Inflammatory macrophage (primary cell): ENCODE results near the gene SMARCA4.

Experiments
- DNase-seq, 2 donors: peaks; one replicate each; pipeline ENCODE4 v3.0.0-alpha.2; 2020 to 2022

Gene SMARCA4

DNA sequence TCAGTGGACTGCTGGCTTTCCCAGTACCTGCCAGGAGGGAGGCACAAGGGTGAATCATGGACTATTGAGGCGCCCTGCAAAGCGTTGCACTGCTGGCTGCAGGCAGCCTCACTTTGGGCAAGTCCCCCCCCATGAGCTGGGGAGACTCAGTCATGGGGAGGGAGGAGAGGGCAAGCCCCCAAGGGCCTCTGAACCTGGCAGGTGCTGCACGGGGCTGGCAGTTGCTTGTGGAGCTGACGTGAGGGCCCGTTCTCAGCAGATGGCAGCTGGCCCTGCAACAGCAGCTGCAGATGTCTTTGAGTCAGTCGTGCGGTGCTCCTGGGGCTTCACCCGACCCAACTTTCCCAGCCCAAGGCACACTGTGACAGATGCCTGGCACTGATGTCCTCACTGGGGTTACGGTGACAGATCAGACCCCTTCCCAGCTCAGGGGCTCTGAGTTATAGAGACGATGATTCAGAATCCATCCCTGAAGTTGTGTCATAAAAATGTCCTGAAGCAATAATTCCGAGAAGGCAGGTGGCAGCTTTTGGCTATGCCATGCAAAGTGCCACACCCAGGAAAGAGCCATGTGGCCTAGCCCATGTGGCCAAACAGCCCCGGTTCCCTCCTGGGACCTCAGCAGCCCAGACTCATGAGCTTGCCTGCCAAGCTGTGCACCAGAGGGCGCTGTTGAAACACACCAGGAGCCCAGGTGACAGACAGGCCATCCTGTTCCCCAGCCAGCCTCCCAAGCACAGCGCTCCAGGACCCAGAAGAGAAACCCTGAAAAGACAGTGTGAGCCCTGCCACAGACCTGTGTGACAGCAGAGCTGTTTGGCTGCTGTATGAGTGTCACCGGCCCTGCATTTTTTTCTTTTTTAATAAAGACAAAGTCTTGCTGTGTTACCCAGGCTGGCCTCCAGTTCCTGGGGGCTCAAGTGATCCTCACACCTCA is 74.9 kb downstream of the SMARCA4 start:
- DNase-seq = peak; percentile 87 to 88

DNA sequence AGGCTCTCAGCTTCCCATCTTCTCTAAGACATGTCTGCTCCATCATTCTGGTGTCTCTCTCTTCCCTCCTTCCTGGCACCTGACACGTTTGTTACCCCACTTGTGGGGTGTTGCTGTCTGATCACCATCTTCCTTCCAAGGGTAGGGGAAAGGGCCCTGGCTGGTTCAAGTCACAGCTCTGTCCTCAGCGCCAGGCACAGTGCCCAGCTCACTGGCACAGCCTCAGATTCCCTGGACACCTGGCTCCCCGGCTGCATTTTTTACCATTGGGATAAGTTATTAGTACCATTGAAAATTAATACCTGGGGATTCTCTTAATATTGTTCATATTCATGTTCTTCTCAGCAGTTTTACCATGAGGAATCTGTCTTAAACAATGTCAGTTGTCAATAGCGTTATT is 77.7 kb downstream of the SMARCA4 start:
- DNase-seq = no peak

DNA sequence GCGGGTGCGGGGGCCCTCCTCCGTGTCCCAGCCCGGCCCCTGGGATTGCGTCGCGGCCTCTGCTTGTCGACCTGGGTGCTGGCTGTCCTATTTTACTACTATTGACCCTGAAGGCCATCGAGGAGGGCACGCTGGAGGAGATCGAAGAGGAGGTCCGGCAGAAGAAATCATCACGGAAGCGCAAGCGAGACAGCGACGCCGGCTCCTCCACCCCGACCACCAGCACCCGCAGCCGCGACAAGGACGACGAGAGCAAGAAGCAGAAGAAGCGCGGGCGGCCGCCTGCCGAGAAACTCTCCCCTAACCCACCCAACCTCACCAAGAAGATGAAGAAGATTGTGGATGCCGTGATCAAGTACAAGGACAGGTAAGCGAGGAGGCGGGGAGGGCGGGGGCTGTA is 80.4 kb downstream of the SMARCA4 start:
- DNase-seq = no peak

DNA sequence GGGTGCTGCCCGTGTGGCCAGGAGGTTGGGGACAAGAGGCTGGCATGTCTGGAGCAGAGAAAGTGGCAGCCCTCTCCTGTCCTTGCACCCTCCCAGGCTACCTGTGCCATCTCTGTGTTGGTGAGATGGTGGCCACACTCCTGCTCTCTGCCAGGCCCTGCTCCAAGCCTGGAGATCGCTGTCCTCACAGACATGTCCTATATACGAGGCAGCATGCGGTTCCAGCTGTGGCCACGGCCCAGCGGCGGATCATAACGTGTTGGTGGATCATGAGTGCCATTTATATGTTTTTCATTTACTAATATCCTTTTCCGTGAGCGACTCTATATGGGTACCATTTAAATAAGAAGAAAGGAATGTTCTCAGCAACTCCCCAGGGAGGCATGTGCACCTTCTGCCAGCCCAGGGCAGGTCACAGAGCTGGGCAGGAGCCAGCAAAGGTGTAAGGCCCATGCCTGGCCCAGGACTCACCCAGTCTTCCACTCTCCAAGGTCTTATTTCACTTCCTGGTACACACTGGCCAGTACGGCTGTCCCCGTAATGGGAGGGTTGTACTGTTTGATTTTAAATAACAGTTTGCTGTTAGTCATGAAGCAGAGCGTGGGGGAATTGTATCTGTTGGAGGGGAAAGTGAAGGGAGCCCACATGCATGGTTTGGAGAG is 81.3 kb downstream of the SMARCA4 start:
- DNase-seq = no peak

- DNase-seq = no peak
Observed at GRCh38 chr19:11044431-11044830, 83.6 kb downstream of the SMARCA4 start.

DNA sequence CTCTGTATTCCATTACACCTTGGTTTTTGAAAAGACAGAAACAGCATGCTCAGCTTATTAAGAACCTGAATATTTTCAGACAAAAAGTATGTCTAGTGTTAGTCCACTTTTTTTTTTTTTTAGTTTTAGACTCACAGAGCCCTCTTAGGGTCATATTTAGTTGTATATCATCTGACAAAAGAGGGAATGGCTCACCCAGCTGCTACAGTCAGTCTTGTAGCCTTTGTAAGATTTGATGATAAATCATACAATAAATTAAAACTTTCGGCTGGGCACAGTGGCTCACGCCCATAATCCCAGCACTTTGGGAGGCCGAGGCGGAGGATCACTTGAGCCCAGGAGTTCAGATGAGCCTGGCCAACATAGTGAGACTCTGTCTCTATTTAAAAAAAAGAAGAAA is 84.7 kb downstream of the SMARCA4 start:
- DNase-seq = no peak

GRCh38 chr19:11046605-11047354 is 86.0 kb downstream of the SMARCA4 start:
- no peak for DNase-seq

DNA sequence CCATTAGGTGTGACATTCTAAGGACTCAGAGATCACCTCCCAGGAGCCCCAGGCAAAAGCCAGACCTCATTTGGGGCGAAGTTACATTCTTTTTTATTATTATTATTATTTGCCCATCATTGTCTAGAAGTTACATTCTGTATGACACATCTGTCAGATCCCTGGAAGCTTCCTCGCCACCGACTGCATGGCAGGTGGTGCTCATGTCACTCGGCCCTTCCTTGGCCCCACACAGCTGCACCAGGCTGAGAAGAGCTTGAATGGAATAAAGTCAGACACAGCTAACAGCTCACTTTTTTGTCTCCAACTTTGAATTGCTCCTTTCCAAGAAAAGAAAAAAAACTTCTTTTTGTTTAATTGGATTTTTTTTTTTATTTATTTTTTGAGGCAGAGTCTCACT is 87.0 kb downstream of the SMARCA4 start:
- DNase-seq = no peak

DNA sequence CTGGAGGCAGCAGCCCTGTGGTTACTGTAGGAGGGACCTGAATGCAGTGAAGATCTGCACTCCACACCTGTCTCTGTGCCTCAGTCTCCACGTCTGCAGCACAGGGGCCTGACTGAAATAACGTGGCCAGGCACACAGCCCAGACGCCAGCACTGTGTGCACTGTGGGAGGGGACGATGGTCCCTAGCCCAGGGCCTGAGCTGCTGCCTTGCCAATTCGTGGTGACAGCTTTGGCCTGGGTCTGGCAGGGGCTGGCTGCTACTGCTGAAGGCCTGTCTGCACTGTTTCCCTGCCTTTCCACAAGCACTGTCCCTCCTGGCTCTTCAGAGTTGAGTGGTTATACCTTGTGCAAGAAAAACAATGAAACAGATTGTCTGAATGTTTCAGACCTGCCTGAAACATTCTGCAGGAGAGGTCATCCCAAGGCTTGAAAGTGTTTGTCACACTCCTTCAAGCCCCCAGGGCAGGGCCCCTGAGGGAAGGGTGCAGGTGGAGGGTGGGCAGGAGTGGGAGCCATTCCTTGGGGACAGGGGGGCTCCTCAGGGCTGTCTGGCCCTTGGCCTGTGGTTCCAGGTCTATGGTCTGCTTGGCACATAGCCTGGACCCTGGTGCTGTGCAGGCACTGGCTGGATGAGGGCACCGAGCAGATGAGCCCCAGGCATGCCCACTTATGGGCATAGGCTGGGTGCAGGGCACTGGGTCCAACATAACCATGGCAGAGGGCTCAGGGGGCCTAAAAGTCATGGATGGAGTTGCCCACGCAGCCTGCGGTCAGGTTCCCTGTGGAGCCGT is 89.7 kb downstream of the SMARCA4 start:
- DNase-seq = no peak

DNA sequence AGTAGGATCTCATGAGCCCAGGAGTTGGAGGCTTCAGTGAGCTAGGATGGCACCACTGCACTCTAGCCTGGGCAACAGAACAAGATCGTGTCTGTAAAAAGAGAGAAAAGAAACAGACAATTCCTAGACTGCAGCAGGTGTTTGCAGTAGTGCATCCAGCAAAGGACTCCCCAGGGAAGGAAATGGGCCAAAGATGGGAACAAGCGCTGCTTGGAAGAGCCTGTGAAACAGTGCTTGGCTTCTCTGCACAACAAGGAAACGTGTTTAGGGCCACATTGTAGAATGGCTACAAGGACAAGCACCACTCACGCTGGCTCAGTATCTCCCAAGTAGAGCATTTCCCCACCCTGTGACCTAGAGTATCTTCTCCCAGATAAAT is 93.0 kb downstream of the SMARCA4 start:
- no peak for DNase-seq

- no peak for DNase-seq
Observed at GRCh38 chr19:11054200-11054599, 93.4 kb downstream of the SMARCA4 start.

DNA sequence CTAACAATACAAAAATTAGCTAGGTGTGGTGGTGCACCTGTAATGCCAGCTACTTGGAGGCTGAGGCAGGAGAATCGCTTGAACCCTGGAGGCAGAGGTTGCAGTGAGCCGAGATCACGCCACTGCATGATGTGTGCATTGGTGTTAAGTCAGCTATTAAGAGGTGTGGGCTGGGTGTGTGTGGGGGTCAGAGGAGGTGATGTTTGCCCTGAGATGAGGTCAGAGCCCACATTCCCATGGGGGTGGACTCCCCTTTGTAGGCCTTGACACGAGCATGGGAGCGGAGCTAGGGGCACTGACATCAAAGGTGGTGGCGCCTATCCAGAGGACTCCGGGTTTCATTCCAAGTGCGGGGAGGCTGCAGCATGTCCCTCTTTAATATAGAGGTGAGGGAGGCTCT is 93.8 kb downstream of the SMARCA4 start:
- no peak for DNase-seq

- no peak for DNase-seq
Observed at GRCh38 chr19:11058246-11059030, 97.6 kb downstream of the SMARCA4 start.

DNA sequence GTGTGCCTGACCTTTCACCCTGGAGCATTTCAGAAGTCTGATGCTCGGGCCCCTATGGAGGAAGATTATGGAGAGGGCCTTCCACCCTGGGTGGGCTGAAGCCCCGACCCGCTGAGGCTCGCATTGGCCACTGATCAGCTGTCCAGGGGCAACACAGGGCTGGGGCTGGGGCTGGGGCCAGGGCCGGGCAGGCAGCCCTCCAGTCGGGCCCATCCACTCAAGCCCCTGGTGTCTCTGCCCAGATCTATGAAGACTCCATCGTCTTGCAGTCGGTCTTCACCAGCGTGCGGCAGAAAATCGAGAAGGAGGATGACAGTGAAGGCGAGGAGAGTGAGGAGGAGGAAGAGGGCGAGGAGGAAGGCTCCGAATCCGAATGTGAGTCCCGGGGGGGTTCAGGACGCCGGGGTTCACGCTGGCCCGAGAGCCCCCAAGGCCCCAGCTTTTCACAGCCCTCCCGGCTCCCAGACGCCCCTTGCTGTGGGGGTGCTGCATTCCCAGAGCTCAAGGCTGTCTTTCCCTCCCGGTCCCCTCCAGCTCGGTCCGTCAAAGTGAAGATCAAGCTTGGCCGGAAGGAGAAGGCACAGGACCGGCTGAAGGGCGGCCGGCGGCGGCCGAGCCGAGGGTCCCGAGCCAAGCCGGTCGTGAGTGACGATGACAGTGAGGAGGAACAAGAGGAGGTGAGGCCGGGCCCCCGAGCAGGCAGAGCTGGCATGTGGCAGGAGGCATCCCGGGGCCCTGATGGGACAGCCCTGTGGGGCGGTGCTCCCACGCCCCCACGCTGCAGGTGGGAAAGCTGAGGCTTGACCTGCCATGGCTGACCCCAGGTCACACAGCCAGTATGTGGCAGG is 98.9 kb downstream of the SMARCA4 start:
- no peak for DNase-seq

DNA sequence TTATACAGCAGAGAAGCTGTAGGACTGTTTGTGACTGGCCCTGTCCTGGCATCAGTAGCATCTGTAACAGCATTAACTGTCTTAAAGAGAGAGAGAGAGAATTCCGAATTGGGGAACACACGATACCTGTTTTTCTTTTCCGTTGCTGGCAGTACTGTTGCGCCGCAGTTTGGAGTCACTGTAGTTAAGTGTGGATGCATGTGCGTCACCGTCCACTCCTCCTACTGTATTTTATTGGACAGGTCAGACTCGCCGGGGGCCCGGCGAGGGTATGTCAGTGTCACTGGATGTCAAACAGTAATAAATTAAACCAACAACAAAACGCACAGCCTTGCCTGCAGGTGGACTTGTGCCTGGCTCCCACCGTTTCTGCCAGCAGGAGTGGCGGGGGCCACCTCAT is 101.1 kb downstream of the SMARCA4 start:
- no peak for DNase-seq

- DNase-seq = no peak
Observed at GRCh38 chr19:11063434-11063833, 102.6 kb downstream of the SMARCA4 start.

- DNase-seq = no peak
Observed at GRCh38 chr19:11064831-11065303, 104.0 kb downstream of the SMARCA4 start.

GRCh38 chr19:11066326-11066725 is 105.5 kb downstream of the SMARCA4 start:
- DNase-seq = no peak

- DNase-seq = no peak
Observed at GRCh38 chr19:11067356-11068113, 106.7 kb downstream of the SMARCA4 start.

- DNase-seq = peak; percentile 61 to 68
Observed at GRCh38 chr19:11069561-11069960, 108.7 kb downstream of the SMARCA4 start.
